SK-N-SH treated with all-trans-retinoic acid at 6 μM for 48 hours (cell line): Measurements from ENCODE around the gene NFIX.
A peak's percentile ranks its signal among the peaks of the same experiment; 100 is the strongest.

ENCODE experiments used
- ATAC-seq: fragments of 200-7000 bp; cut with Tn5 transposase; 3 replicates; pipeline ENCODE4 v1.9.1; 2020; ENCODE audit warnings: mild to moderate bottlenecking, moderate library complexity
- ARNTL ChIP-seq: fragments of 450-650 bp; formaldehyde crosslinking; IDR thresholded peaks from 2 replicates; pipeline ENCODE4 v1.5.0; 2020; ENCODE audit warnings: low read depth, mild to moderate bottlenecking, moderate library complexity, borderline replicate concordance
- CSDC2 ChIP-seq: fragments of 250-450 bp; sonication (Bioruptor Pico); IDR thresholded peaks from 2 replicates; pipeline ENCODE4 v1.5.0; 2020; ENCODE audit warnings: mild to moderate bottlenecking, moderate library complexity
- ESRRG ChIP-seq: fragments of 250-450 bp; sonication (Bioruptor Pico); IDR thresholded peaks from 2 replicates; pipeline ENCODE4 v1.6.1; 2021; ENCODE audit warnings: mild to moderate bottlenecking
- GLIS3 ChIP-seq: fragments of 250-450 bp; sonication (Bioruptor Pico); IDR thresholded peaks from 2 replicates; pipeline ENCODE4 v1.5.0; 2020; ENCODE audit warnings: mild to moderate bottlenecking, moderate library complexity
- ISL1 ChIP-seq: fragments of 250-450 bp; sonication (Bioruptor Pico); IDR thresholded peaks from 2 replicates; pipeline ENCODE4 v2.1.2; 2022; ENCODE audit warnings: mild to moderate bottlenecking, moderate library complexity
- OSR1 ChIP-seq: fragments of 250-450 bp; sonication (Bioruptor Pico); IDR thresholded peaks from 2 replicates; pipeline ENCODE4 v1.8.0; 2022; ENCODE audit warnings: moderate library complexity, mild to moderate bottlenecking, inconsistent platforms
- PPARA ChIP-seq: fragments of 250-450 bp; sonication (Bioruptor Pico); IDR thresholded peaks from 2 replicates; pipeline ENCODE4 v1.5.0; 2020; ENCODE audit warnings: mild to moderate bottlenecking, borderline replicate concordance
- RARB ChIP-seq: fragments of 250-450 bp; sonication (Bioruptor Pico); IDR thresholded peaks from 2 replicates; pipeline ENCODE4 v1.8.0; 2021; ENCODE audit warnings: mild to moderate bottlenecking, moderate library complexity
- SNAI2 ChIP-seq: fragments of 250-450 bp; sonication (Bioruptor Pico); IDR thresholded peaks from 2 replicates; pipeline ENCODE4 v1.5.0; 2020; ENCODE audit warnings: mild to moderate bottlenecking, moderate library complexity
- TCF4 ChIP-seq: fragments of 250-450 bp; sonication (Bioruptor Pico); IDR thresholded peaks from 2 replicates; pipeline ENCODE4 v1.8.0; 2021; ENCODE audit warnings: mild to moderate bottlenecking, moderate library complexity, borderline replicate concordance
- TOX ChIP-seq: fragments of 250-450 bp; sonication (Bioruptor Pico); IDR thresholded peaks from 2 replicates; pipeline ENCODE4 v1.8.0; 2021; ENCODE audit warnings: mild to moderate bottlenecking, moderate library complexity, borderline replicate concordance
- ZC3H10 ChIP-seq: fragments of 250-450 bp; sonication (Bioruptor Pico); IDR thresholded peaks from 2 replicates; pipeline ENCODE4 v1.5.1; 2021; ENCODE audit warnings: mild to moderate bottlenecking, moderate library complexity
- ZFP3 ChIP-seq: fragments of 250-450 bp; sonication (Bioruptor Pico); IDR thresholded peaks from 2 replicates; pipeline ENCODE4 v1.5.0; 2020; ENCODE audit warnings: mild to moderate bottlenecking, moderate library complexity
- ZFP30 ChIP-seq: fragments of 450-650 bp; formaldehyde crosslinking; IDR thresholded peaks from 2 replicates; pipeline ENCODE4 v1.5.0; 2022; ENCODE audit warnings: mild to moderate bottlenecking, moderate library complexity
- ZNF565 ChIP-seq: fragments of 450-650 bp; formaldehyde crosslinking; conservative IDR thresholded peaks from 2 replicates; pipeline ENCODE4 v1.5.0; 2020; ENCODE audit warnings: low read depth, mild to moderate bottlenecking, moderate library complexity
- ZNF70 ChIP-seq: fragments of 450-650 bp; formaldehyde crosslinking; IDR thresholded peaks from 2 replicates; pipeline ENCODE4 v1.5.0; 2020; ENCODE audit warnings: mild to moderate bottlenecking, moderate library complexity
- ZNF8 ChIP-seq: fragments of 450-650 bp; formaldehyde crosslinking; IDR thresholded peaks from 2 replicates; pipeline ENCODE4 v1.5.0; 2020; ENCODE audit warnings: mild to moderate bottlenecking, moderate library complexity
- TF ChIP-seq, protein P1 (sequence below): fragments of 250-450 bp; sonication (Bioruptor Pico); IDR thresholded peaks from 2 replicates; pipeline ENCODE4 v1.5.0; 2020; ENCODE audit warnings: mild to moderate bottlenecking, moderate library complexity
- TF ChIP-seq, protein P2 (sequence below): fragments of 250-450 bp; sonication (Bioruptor Pico); IDR thresholded peaks from 2 replicates; pipeline ENCODE4 v1.5.1; 2020; ENCODE audit warnings: low read depth, mild to moderate bottlenecking, moderate library complexity
- TF ChIP-seq, protein P3 (sequence below): fragments of 250-450 bp; sonication (Bioruptor Pico); IDR thresholded peaks from 2 replicates; pipeline ENCODE4 v1.8.0; 2021; ENCODE audit warnings: low read depth, mild to moderate bottlenecking, moderate library complexity, borderline replicate concordance
- TF ChIP-seq, protein P4 (sequence below): fragments of 250-450 bp; sonication (Bioruptor Pico); IDR thresholded peaks from 2 replicates; pipeline ENCODE4 v1.8.0; 2020; ENCODE audit warnings: mild to moderate bottlenecking, moderate library complexity, borderline replicate concordance
- TF ChIP-seq, protein P5 (sequence below): fragments of 250-450 bp; sonication (Bioruptor Pico); IDR thresholded peaks from 2 replicates; pipeline ENCODE4 v1.5.1; 2021; ENCODE audit warnings: mild to moderate bottlenecking, moderate library complexity

The NFIX gene

DNA sequence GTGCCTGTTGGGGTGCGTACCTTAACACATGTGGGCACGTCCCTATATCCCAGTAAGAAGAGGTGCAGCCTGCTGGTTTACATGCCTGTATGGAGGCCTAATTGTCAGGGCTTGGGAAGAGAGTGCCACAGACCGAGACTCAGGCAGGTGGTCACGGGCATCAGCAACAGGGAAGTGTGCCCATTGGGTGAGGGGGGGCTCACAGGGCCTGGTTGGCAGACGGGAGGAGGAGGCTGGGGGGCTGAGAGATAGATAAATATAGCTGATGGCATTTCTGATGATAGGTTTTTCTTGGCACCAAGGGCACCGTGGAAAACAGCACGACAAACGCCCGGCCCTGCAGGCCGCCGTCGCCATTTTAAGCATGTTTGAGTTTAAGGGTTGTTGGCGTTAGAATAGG, 37.6 kb downstream of the NFIX start:
- ATAC-seq: no peak
- TF ChIP-seq GLIS3 (CRISPR knock-in tag) (no peak), RARB (CRISPR knock-in tag) (no peak), ARNTL (CRISPR knock-in tag) (no peak), TCF4 (no peak), TOX (CRISPR knock-in tag) (no peak), ZFP3 (CRISPR knock-in tag) (no peak), OSR1 (no peak), ESRRG (CRISPR knock-in tag) (no peak), PPARA (CRISPR knock-in tag) (no peak), CSDC2 (CRISPR knock-in tag) (no peak), ZNF565 (CRISPR knock-in tag) (no peak), ZC3H10 (no peak), ZNF70 (CRISPR knock-in tag) (no peak)
- TF ChIP-seq, protein P1, sequence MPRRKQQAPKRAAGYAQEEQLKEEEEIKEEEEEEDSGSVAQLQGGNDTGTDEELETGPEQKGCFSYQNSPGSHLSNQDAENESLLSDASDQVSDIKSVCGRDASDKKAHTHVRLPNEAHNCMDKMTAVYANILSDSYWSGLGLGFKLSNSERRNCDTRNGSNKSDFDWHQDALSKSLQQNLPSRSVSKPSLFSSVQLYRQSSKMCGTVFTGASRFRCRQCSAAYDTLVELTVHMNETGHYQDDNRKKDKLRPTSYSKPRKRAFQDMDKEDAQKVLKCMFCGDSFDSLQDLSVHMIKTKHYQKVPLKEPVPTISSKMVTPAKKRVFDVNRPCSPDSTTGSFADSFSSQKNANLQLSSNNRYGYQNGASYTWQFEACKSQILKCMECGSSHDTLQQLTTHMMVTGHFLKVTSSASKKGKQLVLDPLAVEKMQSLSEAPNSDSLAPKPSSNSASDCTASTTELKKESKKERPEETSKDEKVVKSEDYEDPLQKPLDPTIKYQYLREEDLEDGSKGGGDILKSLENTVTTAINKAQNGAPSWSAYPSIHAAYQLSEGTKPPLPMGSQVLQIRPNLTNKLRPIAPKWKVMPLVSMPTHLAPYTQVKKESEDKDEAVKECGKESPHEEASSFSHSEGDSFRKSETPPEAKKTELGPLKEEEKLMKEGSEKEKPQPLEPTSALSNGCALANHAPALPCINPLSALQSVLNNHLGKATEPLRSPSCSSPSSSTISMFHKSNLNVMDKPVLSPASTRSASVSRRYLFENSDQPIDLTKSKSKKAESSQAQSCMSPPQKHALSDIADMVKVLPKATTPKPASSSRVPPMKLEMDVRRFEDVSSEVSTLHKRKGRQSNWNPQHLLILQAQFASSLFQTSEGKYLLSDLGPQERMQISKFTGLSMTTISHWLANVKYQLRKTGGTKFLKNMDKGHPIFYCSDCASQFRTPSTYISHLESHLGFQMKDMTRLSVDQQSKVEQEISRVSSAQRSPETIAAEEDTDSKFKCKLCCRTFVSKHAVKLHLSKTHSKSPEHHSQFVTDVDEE (CRISPR knock-in tag): no peak
- TF ChIP-seq, protein P2, sequence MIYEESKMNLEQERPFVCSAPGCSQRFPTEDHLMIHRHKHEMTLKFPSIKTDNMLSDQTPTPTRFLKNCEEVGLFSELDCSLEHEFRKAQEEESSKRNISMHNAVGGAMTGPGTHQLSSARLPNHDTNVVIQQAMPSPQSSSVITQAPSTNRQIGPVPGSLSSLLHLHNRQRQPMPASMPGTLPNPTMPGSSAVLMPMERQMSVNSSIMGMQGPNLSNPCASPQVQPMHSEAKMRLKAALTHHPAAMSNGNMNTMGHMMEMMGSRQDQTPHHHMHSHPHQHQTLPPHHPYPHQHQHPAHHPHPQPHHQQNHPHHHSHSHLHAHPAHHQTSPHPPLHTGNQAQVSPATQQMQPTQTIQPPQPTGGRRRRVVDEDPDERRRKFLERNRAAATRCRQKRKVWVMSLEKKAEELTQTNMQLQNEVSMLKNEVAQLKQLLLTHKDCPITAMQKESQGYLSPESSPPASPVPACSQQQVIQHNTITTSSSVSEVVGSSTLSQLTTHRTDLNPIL: no peak
- TF ChIP-seq, protein P3, sequence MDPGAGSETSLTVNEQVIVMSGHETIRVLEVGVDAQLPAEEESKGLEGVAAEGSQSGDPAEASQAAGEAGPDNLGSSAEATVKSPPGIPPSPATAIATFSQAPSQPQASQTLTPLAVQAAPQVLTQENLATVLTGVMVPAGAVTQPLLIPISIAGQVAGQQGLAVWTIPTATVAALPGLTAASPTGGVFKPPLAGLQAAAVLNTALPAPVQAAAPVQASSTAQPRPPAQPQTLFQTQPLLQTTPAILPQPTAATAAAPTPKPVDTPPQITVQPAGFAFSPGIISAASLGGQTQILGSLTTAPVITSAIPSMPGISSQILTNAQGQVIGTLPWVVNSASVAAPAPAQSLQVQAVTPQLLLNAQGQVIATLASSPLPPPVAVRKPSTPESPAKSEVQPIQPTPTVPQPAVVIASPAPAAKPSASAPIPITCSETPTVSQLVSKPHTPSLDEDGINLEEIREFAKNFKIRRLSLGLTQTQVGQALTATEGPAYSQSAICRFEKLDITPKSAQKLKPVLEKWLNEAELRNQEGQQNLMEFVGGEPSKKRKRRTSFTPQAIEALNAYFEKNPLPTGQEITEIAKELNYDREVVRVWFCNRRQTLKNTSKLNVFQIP (CRISPR knock-in tag): no peak
- TF ChIP-seq, protein P4, sequence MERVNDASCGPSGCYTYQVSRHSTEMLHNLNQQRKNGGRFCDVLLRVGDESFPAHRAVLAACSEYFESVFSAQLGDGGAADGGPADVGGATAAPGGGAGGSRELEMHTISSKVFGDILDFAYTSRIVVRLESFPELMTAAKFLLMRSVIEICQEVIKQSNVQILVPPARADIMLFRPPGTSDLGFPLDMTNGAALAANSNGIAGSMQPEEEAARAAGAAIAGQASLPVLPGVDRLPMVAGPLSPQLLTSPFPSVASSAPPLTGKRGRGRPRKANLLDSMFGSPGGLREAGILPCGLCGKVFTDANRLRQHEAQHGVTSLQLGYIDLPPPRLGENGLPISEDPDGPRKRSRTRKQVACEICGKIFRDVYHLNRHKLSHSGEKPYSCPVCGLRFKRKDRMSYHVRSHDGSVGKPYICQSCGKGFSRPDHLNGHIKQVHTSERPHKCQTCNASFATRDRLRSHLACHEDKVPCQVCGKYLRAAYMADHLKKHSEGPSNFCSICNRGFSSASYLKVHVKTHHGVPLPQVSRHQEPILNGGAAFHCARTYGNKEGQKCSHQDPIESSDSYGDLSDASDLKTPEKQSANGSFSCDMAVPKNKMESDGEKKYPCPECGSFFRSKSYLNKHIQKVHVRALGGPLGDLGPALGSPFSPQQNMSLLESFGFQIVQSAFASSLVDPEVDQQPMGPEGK (CRISPR knock-in tag): no peak

DNA sequence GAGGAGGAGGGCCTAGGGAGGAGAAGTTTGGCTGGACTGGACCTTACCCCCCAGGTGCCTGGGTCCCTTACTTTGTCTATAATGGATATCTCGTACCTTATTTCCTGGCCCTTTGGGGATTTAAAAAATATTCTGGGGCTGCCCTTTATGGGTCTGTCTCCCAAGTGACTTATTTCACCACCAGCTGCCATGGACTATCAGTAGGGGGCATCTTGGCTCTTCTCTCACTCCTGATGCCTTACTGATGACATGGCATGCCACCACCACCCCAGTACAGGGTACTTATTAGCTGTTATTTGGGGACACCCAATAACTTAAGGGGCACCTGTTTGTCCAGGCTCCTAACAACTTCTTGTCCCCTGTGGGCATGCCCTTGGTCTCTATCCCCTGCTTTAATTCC, 38.0 kb downstream of the NFIX start:
- ATAC-seq: peak; percentile 73
- TF ChIP-seq ZFP30 (CRISPR knock-in tag): no peak
- TF ChIP-seq, protein P2: no peak
- TF ChIP-seq TCF4: no peak
- no peak for TF ChIP-seq ZNF8 (CRISPR knock-in tag)
- TF ChIP-seq ZNF70 (CRISPR knock-in tag): no peak
- TF ChIP-seq OSR1: no peak
- TF ChIP-seq, protein P4 (CRISPR knock-in tag): no peak
- no peak for TF ChIP-seq ZFP3 (CRISPR knock-in tag)
- TF ChIP-seq RARB (CRISPR knock-in tag): no peak
- TF ChIP-seq, protein P5, sequence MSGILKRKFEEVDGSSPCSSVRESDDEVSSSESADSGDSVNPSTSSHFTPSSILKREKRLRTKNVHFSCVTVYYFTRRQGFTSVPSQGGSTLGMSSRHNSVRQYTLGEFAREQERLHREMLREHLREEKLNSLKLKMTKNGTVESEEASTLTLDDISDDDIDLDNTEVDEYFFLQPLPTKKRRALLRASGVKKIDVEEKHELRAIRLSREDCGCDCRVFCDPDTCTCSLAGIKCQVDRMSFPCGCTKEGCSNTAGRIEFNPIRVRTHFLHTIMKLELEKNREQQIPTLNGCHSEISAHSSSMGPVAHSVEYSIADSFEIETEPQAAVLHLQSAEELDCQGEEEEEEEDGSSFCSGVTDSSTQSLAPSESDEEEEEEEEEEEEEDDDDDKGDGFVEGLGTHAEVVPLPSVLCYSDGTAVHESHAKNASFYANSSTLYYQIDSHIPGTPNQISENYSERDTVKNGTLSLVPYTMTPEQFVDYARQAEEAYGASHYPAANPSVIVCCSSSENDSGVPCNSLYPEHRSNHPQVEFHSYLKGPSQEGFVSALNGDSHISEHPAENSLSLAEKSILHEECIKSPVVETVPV (CRISPR knock-in tag): no peak
- TF ChIP-seq ARNTL (CRISPR knock-in tag): no peak
- TF ChIP-seq ZNF565 (CRISPR knock-in tag): no peak
- no peak for TF ChIP-seq ISL1 (CRISPR knock-in tag)
- TF ChIP-seq, protein P1 (CRISPR knock-in tag): no peak
- no peak for TF ChIP-seq PPARA (CRISPR knock-in tag)
- TF ChIP-seq SNAI2 (CRISPR knock-in tag): no peak
- TF ChIP-seq ESRRG (CRISPR knock-in tag): no peak
- no peak for TF ChIP-seq CSDC2 (CRISPR knock-in tag)
